HEK293 (cell line): ENCODE data around the gene TMEM214.

Experiments used
- CTCF ChIA-PET: fragments of 350-600 bp; formaldehyde crosslinking; extraction: SDS; loops from one replicate; lab custom pipeline; 2021; ENCODE audit warnings: antibody characterized with exemption; lab: Yijun Ruan, JAX
- POLR2A ChIA-PET: fragments of 300-600 bp; formaldehyde crosslinking; extraction: SDS; loops from one replicate; lab custom pipeline; 2020; ENCODE audit warnings: antibody characterized with exemption, inconsistent platforms; lab: Yijun Ruan, JAX
- H3K27ac ChIP-seq: fragments of 200-500 bp; sonication (Bioruptor generic); 2 replicates; pipeline ENCODE4 v1.5.1; 2014; ENCODE audit warnings: low read depth, low read length, control low read depth, inconsistent platforms; ENCODE audit errors: extremely low read depth
- H3K36me3 ChIP-seq, 2 experiments: fragments of 200-500 bp in 1 of 2; sonication (Bioruptor generic) in 1 of 2; 1 replicate in 1 of 2; 2 replicates in 1 of 2; pipeline ENCODE4 v1.5.1; 2014 to 2017; ENCODE audit warnings: inconsistent platforms in 2 of 2, low read length in 2 of 2; ENCODE audit not compliant: control insufficient read depth in 2 of 2, insufficient read depth in 1 of 2
- H3K4me1 ChIP-seq: fragments of 200-500 bp; sonication (Bioruptor generic); 2 replicates; pipeline ENCODE4 v1.5.1; 2014; ENCODE audit warnings: mild to moderate bottlenecking, low read length, inconsistent platforms; ENCODE audit not compliant: control insufficient read depth, insufficient read depth
- H3K4me3 ChIP-seq: 2 replicates; pipeline ENCODE4 v1.5.1; 2011; ENCODE audit warnings: low read depth, mild to moderate bottlenecking, control low read depth, low read length, moderate library complexity
- H3K9me3 ChIP-seq: fragments of 200-500 bp; sonication (Bioruptor generic); 2 replicates; pipeline ENCODE4 v1.5.1; 2014; ENCODE audit warnings: low read depth, low read length, inconsistent platforms; ENCODE audit not compliant: control insufficient read depth, insufficient read depth
- FEZF1 ChIP-seq: fragments of 450-650 bp; formaldehyde crosslinking; IDR thresholded peaks from 2 replicates; pipeline ENCODE4 v1.5.1; 2016; ENCODE audit warnings: missing biosample characterization, missing genetic modification characterization
- KLF1 ChIP-seq: fragments of 450-650 bp; formaldehyde crosslinking; IDR thresholded peaks from 2 replicates; pipeline ENCODE4 v1.5.1; 2016; ENCODE audit warnings: missing biosample characterization, missing genetic modification characterization
- PATZ1 ChIP-seq: fragments of 450-650 bp; formaldehyde crosslinking; IDR thresholded peaks from 2 replicates; pipeline ENCODE4 v1.5.1; 2016; ENCODE audit warnings: missing biosample characterization, missing genetic modification characterization
- ZNF18 ChIP-seq: fragments of 450-650 bp; formaldehyde crosslinking; IDR thresholded peaks from 2 replicates; pipeline ENCODE4 v1.5.1; 2016; ENCODE audit warnings: missing biosample characterization, missing genetic modification characterization
- ZNF280D ChIP-seq: fragments of 450-650 bp; formaldehyde crosslinking; IDR thresholded peaks from 2 replicates; pipeline ENCODE4 v1.5.1; 2016; ENCODE audit warnings: missing biosample characterization, missing genetic modification characterization
- ZNF311 ChIP-seq: fragments of 450-650 bp; formaldehyde crosslinking; IDR thresholded peaks from 2 replicates; pipeline ENCODE4 v1.5.1; 2017; ENCODE audit warnings: missing biosample characterization, missing genetic modification characterization, borderline replicate concordance
- ZNF398 ChIP-seq: fragments of 450-650 bp; formaldehyde crosslinking; IDR thresholded peaks from 2 replicates; pipeline ENCODE4 v1.5.1; 2017; ENCODE audit warnings: missing biosample characterization, missing genetic modification characterization
- ZNF404 ChIP-seq: fragments of 450-650 bp; formaldehyde crosslinking; IDR thresholded peaks from 2 replicates; pipeline ENCODE4 v1.5.1; 2017; ENCODE audit warnings: missing biosample characterization, missing genetic modification characterization
- ZNF501 ChIP-seq: fragments of 450-650 bp; formaldehyde crosslinking; IDR thresholded peaks from 2 replicates; pipeline ENCODE4 v1.5.1; 2016; ENCODE audit warnings: missing biosample characterization, missing genetic modification characterization
- ZNF521 ChIP-seq: fragments of 450-650 bp; formaldehyde crosslinking; IDR thresholded peaks from 2 replicates; pipeline ENCODE4 v1.5.1; 2017; ENCODE audit warnings: missing biosample characterization, mild to moderate bottlenecking, missing genetic modification characterization
- ZNF549 ChIP-seq: fragments of 450-650 bp; IDR thresholded peaks from 2 replicates; pipeline ENCODE4 v1.5.1; 2018; ENCODE audit warnings: missing biosample characterization, missing genetic modification characterization, mild to moderate bottlenecking, inconsistent platforms, moderate library complexity
- ZNF560 ChIP-seq: fragments of 450-650 bp; formaldehyde crosslinking; IDR thresholded peaks from 2 replicates; pipeline ENCODE4 v1.5.1; 2017; ENCODE audit warnings: missing biosample characterization, missing genetic modification characterization, borderline replicate concordance
- ZNF670 ChIP-seq: fragments of 450-650 bp; formaldehyde crosslinking; IDR thresholded peaks from 2 replicates; pipeline ENCODE4 v1.5.1; 2016; ENCODE audit warnings: missing biosample characterization, missing genetic modification characterization, low read depth
- ZNF692 ChIP-seq: fragments of 450-650 bp; formaldehyde crosslinking; IDR thresholded peaks from 2 replicates; pipeline ENCODE4 v1.5.1; 2016; ENCODE audit warnings: missing biosample characterization, missing genetic modification characterization

TMEM214 gene

GRCh38 chr2:27054721-27055120 lies 22.0 kb downstream of the TMEM214 start:
- Histone ChIP-seq H3K9me3 (no peaks in the 10 kb centered on the region), H3K4me1 (peaks cover under 1% of the 10 kb centered on the region; the same call in 1 of the 2 replicates)
- POLR2A ChIA-PET, result interaction anchor here (0.6 to 2.8 kb wide), 3 partner anchors 10 to 17 kb away, joined by 3 to 10 read pairs (median 9); partner anchors contain the start of gene OST4
- TF ChIP-seq ZNF280D (tag by site-specific recombination), result no peak
- TF ChIP-seq ZNF311, result no peak
- TF ChIP-seq ZNF521, result no peak
- TF ChIP-seq ZNF18 (tag by site-specific recombination), result no peak
- TF ChIP-seq, all 188 proteins: peak for 0
- Histone ChIP-seq H3K27ac (no peak overlapping the region), H3K36me3 (peaks cover 17 to 70% of the 10 kb centered on the region in 2 experiments), H3K4me3 (no peak overlapping the region)
- CTCF ChIA-PET, result interaction anchor here (0.7 kb wide), 1 partner anchor 132 kb away, joined by 3 read pairs; no protein-coding TSS in a partner anchor

GRCh38 chr2:27057184-27057583 lies 24.4 kb downstream of the TMEM214 start:
- no peak overlapping the region for H3K27ac ChIP-seq
- TF ChIP-seq ZNF692 (tag by site-specific recombination) (no peak), KLF1 (tag by site-specific recombination) (no peak), ZNF670 (tag by site-specific recombination) (no peak), PATZ1 (tag by site-specific recombination) (no peak)
- H3K4me3 ChIP-seq, result no peak overlapping the region
- no peaks in the 10 kb centered on the region for H3K4me1 ChIP-seq
- peaks cover 17 to 82% of the 10 kb centered on the region in 2 experiments for H3K36me3 ChIP-seq
- CTCF ChIA-PET, result interaction anchor here (0.6 to 1.0 kb wide), 2 partner anchors 14 to 40 kb away, joined by 3 read pairs; partner anchors contain the start of gene OST4
- POLR2A ChIA-PET, result interaction anchor here (0.9 to 2.8 kb wide), 3 partner anchors 11 to 18 kb away, joined by 3 to 10 read pairs (median 3); partner anchors contain the start of gene OST4
- H3K9me3 ChIP-seq, result no peaks in the 10 kb centered on the region

- POLR2A ChIA-PET, result interaction anchor here (1.4 to 2.7 kb wide), 2 partner anchors 10 to 17 kb away, joined by 3 to 14 read pairs; no protein-coding TSS in a partner anchor
- Histone ChIP-seq H3K4me1 (no peaks in the 10 kb centered on the region), H3K4me3 (no peak overlapping the region), H3K36me3 (peaks cover 17 to 86% of the 10 kb centered on the region in 2 experiments), H3K9me3 (no peaks in the 10 kb centered on the region), H3K27ac (no peak overlapping the region; the same call in 1 of the 2 replicates)
- TF ChIP-seq ZNF398 (tag by site-specific recombination), result no peak
- no peak for TF ChIP-seq ZNF404 (tag by site-specific recombination)
- TF ChIP-seq ZNF560 (tag by site-specific recombination), result no peak
- no peak for TF ChIP-seq ZNF501 (tag by site-specific recombination)
- no peak for TF ChIP-seq ZNF549 (tag by site-specific recombination)
- no peak for TF ChIP-seq FEZF1 (tag by site-specific recombination)
- CTCF ChIA-PET, result interaction anchor here (1.0 kb wide), 1 partner anchor 13 kb away, joined by 3 read pairs; the partner anchor contains the start of gene OST4
Measured at GRCh38 chr2:27058210-27058609, 25.4 kb downstream of the TMEM214 start.
